HPDE6-E6E7 (cell line): Measurements from ENCODE around the gene THRA.
A peak's percentile ranks its signal among the peaks of the same experiment; 100 is the strongest.

ENCODE experiments used
- DNase-seq: peaks from one replicate; pipeline ENCODE4 v3.0.0; 2011; ENCODE audit warnings: missing footprints; ENCODE audit errors: extremely low spot score

The THRA gene, protein sequence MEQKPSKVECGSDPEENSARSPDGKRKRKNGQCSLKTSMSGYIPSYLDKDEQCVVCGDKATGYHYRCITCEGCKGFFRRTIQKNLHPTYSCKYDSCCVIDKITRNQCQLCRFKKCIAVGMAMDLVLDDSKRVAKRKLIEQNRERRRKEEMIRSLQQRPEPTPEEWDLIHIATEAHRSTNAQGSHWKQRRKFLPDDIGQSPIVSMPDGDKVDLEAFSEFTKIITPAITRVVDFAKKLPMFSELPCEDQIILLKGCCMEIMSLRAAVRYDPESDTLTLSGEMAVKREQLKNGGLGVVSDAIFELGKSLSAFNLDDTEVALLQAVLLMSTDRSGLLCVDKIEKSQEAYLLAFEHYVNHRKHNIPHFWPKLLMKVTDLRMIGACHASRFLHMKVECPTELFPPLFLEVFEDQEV

DNA sequence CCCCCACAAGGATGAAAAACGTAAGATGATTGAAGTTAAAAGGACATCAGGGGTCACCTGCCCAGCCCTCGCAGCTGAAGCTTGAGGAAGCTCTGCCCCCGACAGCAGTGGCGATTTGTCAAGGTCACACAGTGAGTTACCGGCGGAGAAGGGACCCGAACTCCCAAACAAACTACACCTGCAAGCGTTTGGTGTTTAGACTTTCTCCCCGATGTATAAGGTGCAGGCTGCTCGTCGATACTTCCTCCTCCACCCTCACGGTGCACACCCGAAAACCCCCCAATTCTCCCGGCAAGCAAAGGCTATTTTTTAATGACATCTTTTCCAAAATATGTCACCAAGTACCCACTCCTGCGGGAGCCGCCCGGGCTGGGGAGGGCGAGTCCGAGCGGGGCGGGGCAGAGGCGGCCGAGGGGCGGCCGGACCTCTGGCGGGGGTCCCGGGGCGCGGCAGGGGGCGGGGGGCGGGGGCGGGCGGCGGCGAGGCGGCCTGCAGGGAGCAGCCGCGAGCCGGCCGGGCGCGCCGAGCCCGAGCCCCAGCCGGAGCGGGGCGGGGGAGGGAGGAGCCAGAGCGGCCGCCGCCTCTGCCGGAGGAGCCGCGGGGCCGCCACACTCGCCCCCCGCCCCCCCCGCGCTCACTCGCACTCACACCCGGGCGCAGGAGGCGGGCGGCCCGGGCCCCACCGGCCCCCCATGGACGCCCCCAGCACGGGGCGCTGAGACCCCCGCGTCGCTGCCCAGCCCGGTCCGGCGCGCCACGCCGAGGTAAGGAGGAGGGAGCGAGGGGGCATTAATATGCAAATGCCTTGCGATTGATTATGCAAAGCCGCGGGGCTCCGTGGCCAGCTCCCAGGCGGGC lies at the start of gene THRA:
Gene THRA, plus strand, starts transcription at position 637 of the 858 bp plus-strand sequence. CDS start 11,524 bp downstream, outside the sequence.
- DNase-seq: peak; percentile 67

DNA sequence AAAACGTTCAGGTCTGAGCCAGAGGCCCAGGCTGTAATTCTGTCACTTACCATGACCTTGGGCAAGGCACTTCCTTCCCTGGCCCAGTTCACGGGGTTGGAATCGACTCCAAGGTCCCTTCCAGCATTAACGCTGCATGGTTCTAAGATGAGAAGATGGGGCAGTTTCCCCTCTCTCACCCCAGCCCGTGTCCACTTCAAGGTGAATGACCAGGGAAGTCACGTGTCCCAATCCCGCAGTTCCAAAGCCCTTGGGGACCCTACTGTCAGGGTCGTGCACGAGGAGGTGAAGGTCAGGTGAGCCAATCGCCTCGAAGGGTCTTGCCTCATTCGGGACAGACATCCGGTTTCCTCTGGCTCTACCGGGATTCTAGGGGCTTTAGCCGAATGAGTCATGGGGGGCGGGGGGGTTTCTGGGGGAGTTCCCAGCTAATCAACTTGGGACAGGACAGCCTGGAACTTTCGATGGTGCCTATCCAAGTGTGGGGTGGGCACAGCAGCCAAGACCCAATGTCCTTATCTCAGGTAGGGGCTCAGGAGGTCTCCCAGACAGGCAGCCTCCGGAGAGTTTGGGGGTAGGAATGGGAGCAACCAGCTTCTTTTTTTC lies 48.3 kb upstream of the THRA start:
- DNase-seq: no peak

DNA sequence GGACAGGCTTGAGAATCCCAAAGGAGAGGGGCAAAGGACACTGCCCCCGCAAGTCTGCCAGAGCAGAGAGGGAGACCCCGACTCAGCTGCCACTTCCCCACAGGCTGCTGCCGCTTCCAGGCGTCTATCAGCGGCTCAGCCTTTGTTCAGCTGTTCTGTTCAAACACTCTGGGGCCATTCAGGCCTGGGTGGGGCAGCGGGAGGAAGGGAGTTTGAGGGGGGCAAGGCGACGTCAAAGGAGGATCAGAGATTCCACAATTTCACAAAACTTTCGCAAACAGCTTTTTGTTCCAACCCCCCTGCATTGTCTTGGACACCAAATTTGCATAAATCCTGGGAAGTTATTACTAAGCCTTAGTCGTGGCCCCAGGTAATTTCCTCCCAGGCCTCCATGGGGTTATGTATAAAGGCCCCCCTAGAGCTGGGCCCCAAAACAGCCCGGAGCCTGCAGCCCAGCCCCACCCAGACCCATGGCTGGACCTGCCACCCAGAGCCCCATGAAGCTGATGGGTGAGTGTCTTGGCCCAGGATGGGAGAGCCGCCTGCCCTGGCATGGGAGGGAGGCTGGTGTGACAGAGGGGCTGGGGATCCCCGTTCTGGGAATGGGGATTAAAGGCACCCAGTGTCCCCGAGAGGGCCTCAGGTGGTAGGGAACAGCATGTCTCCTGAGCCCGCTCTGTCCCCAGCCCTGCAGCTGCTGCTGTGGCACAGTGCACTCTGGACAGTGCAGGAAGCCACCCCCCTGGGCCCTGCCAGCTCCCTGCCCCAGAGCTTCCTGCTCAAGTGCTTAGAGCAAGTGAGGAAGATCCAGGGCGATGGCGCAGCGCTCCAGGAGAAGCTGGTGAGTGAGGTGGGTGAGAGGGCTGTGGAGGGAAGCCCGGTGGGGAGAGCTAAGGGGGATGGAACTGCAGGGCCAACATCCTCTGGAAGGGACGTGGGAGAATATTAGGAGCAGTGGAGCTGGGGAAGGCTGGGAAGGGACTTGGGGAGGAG lies 47.5 kb upstream of the THRA start, which contains the start of gene CSF3:
Gene CSF3, plus strand, starts transcription at position 436 of the 993 bp plus-strand sequence. Its CDS starts 35 bp downstream, at position 471.
- no peak for DNase-seq

DNA sequence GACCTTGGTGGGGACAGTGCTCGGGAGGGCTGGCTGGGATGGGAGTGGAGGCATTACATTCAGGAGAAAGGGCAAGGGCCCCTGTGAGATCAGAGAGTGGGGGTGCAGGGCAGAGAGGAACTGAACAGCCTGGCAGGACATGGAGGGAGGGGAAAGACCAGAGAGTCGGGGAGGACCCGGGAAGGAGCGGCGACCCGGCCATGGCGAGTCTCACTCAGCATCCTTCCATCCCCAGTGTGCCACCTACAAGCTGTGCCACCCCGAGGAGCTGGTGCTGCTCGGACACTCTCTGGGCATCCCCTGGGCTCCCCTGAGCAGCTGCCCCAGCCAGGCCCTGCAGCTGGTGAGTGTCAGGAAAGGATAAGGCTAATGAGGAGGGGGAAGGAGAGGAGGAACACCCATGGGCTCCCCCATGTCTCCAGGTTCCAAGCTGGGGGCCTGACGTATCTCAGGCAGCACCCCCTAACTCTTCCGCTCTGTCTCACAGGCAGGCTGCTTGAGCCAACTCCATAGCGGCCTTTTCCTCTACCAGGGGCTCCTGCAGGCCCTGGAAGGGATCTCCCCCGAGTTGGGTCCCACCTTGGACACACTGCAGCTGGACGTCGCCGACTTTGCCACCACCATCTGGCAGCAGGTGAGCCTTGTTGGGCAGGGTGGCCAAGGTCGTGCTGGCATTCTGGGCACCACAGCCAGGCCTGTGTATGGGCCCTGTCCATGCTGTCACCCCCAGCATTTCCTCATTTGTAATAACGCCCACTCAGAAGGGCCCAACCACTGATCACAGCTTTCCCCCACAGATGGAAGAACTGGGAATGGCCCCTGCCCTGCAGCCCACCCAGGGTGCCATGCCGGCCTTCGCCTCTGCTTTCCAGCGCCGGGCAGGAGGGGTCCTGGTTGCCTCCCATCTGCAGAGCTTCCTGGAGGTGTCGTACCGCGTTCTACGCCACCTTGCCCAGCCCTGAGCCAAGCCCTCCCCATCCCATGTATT lies 46.5 kb upstream of the THRA start:
- no peak for DNase-seq

DNA sequence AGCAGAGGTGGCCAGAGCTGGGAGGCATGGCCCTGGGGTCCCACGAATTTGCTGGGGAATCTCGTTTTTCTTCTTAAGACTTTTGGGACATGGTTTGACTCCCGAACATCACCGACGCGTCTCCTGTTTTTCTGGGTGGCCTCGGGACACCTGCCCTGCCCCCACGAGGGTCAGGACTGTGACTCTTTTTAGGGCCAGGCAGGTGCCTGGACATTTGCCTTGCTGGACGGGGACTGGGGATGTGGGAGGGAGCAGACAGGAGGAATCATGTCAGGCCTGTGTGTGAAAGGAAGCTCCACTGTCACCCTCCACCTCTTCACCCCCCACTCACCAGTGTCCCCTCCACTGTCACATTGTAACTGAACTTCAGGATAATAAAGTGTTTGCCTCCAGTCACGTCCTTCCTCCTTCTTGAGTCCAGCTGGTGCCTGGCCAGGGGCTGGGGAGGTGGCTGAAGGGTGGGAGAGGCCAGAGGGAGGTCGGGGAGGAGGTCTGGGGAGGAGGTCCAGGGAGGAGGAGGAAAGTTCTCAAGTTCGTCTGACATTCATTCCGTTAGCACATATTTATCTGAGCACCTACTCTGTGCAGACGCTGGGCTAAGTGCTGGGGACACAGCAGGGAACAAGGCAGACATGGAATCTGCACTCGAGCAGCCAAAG lies 45.2 kb upstream of the THRA start:
- no peak for DNase-seq

DNA sequence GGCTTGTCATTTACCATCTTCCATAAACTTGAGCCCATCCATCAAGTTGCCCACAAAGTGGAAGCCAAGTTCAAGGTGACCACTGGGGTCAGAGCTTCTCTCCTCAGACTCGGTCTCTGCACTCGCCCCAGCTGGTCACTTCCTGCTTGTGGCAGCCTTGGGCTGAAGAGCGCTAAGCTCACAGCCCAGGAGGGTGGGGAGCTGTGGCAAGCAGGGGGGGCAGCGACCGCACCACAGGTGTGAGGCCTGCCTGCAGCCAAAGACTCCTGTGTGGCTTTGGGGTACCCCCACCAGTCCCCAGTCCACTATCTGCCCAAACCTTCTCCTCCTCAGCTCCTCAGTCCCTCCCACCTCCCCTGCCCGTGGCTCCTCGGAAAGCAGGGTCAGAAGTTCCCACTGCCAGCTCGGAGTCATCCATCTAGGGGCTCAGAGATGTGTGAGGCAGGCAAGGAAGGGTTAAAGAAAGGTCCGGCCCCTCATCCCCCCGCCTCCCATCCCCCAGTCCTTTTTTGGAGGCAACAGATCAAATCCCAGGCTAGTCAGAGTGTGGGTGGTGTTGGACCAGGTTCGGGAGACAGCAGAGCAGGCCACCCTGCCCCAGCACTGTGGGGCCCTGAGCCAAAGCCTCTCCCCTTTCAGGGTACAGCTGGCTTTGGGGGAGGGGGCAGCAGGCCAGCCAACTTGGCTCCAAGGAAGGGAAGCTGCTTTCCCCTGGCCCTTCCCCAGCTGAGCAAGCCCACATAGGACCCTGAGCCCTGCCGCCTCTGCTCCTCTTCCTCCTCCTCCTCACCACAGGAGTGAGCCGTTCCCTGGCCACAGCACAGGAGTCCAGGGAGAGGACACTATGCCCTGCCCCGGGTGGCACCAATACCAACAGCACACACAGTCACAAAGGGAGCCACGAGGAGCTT lies 44.3 kb upstream of the THRA start:
- DNase-seq: no peak

DNA sequence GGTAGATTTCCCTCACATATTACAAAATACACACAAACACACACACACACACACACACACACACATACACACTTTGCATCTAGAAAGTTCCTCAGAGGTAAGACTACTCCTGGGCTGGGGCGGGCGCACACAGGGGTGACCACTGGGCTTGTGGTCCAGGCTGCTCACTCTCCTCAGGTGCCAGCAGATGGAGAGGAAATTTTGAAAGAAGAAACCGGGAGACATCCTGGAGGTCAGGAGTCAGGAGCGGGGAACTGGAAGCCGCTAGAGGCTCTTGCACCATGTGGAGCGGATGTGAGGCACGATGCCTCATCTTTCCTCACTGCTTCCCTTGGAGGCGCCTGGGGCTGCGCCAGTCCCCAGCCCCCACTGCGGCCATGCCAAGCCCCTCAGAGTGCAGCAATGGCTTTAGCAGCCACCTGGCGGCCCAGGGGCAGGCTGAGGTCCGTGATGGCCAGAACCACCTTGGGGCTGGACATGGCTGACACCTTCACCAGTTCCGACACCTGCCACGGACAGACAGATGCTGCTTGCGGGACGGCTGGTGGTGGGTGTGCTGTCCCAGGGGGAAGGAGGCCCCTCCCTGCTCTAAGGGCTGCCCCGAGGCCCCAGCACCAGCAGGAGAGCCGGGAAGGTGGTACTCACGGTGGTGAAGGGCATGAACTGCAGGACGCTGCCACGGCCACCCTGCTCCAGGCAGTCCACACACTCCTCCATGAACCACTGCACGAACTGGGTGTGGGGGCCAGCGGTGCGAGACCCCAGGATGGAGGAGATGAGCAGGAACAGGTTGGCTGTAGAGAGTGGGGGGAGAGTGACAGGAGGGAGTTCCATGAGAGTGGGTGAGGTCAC lies 43.4 kb upstream of the THRA start:
- DNase-seq: peak; percentile 81

DNA sequence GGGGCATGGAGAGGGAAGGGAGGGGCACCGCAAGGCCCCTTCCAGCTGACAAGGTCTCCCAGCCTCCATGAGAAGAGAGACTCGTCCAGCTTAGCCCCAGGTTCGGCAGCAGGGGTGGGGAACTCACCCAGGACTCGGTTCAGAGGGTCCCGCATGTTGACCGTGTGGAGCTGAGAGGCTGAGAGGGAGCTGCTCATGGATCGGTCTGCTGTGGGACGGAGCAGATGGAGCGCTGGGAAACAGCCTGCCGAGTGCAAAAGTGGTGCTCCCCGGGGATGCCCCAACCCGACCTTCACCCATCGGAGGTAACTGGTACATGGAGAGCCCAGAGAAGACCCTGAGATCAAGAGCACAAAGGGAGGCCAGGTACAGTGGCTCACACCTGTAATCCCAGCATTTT lies 42.6 kb upstream of the THRA start:
- DNase-seq: no peak

DNA sequence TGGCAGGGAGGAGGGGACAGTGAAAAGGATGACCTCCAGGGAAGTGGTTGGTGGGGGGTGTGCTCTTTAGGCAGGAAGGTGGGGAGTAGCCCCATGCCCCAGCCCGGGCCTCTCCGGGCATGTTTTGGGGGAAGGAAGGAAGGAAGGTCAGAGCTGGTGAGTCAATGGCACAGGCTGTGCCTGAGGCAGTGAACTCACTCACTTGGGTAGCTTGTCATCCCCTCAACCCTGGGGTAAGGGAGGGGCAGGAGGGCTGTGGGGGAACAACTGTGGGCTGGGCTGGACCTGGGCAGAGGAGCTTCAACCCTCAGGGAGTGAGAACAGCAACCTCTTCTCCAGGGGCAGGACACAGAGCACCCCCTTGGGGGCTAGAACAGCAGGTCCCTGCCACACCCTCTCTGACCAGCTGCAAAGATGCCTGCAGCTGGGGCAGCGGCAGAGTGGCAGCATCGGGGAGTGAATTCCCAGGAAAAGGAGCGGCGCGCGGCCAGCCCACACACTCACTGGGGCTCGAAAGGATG lies 41.3 kb upstream of the THRA start:
- DNase-seq: peak; percentile 94

DNA sequence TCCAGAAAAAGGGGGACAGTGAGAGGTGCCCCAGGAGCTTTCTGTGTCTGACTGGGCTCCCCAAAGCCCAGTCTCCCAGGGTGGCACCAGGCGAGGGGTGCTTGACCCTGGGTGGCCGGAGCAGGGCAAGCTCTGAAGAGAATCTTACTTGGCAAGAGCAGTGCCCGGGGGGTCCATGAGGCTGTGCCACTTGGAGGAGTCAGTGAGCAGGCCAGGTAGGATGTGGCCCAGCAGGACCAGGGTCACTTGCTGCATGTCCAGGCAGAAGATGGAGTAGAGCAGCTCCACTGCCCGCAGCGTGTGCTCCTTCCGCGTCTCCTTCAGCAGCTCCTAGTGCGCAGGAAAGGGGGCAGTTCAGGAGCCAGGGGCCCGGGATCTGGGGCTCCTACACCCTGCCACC lies 40.3 kb upstream of the THRA start:
- DNase-seq: no peak

DNA sequence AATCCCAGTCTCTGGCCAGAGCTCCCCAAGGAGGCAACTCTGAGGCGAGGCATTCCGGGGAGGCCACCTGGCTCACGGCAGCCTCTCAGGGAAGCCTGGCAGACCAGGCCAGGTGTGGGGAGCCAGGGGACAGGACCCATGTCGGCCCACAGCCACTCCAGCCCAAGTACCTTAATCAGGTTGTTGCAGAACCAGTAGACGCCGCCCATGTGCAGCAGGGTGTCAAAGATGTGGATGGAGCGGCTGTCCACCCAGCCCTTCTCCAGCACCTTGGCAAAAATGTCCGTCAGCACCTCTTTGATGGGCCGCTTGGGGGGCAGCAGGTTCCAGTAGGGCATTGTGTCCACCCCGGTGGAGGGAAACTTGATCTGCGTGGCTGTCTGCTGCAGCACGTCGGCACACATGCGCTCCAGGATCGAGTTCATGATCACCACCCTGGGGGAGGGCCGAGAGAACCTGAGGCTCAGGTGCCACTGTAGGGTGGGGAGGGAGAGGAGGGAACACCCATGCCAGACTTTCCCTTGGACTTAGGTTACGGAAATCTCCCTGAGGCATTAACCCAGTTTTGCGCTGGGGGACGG lies 39.7 kb upstream of the THRA start:
- no peak for DNase-seq

DNA sequence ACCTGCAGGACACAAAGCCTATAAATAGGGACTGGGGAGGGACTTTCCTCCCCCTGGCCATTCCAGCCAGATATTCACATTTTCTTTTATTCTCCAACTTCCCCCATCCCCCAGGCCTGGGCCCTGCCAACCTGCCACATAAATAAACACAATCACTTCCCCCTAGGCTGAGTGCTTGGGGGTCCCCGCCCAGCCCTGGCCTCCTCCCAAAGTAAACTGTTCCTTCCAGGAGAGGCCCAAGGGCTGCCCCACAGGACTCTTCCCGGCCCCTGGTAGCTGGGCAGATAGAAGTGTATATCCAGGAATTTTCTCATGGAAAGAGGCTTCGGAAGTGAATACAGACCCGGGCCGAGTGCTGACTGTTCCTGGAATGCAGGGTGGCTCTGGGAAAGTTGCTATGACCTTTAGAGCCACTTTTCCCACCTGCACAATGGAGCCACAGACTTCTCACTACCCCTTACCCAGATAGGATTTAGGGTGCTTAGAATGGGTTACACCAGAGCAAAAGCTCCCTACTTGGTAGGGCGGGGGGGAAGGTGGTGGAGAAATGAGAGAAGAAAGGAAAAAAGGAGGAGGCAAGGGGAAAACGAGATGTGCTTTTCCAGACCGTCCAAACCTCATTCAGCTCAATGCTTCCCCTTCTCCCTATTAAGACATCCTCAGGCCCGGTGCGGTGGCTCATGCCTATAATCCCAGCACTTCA lies 39.0 kb upstream of the THRA start:
- DNase-seq: no peak

DNA sequence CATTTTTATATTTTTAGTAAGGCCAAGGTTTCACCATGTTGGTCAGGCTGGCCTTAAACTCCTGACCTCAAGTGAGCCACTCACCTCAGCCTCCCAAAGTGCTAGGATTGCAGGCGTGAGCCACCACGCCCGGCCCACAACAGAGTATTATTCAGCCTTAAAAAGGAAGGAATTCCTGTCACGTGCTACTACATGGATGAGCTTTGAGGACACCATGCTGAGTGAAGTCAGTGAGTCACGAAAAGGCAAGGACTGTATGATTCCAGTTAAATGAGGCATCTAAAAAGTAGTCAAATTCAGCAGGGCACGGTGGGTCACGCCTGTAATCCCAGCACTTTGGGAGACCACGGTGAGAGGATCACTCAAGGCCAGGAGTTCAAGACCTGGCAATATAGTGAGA lies 37.9 kb upstream of the THRA start:
- DNase-seq: no peak

DNA sequence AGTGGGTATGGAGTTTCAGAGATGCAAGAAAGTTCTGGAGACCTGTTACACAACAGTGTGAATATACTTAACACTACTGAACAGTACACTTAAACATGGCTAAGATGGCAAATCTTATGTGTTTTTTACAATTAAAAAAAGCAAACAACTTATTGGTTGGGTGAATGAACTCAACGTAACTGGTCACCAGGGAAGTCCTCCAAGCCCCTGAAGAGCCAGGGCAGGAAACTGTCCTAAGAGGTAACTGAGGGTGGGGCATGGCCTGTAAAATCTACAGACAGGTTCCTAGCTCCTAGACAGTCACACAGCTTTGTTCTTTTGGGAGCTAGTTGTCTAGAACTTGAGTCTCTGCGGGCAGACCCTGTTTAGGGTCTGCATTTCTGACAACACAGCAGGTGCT lies 37.2 kb upstream of the THRA start:
- no peak for DNase-seq

DNA sequence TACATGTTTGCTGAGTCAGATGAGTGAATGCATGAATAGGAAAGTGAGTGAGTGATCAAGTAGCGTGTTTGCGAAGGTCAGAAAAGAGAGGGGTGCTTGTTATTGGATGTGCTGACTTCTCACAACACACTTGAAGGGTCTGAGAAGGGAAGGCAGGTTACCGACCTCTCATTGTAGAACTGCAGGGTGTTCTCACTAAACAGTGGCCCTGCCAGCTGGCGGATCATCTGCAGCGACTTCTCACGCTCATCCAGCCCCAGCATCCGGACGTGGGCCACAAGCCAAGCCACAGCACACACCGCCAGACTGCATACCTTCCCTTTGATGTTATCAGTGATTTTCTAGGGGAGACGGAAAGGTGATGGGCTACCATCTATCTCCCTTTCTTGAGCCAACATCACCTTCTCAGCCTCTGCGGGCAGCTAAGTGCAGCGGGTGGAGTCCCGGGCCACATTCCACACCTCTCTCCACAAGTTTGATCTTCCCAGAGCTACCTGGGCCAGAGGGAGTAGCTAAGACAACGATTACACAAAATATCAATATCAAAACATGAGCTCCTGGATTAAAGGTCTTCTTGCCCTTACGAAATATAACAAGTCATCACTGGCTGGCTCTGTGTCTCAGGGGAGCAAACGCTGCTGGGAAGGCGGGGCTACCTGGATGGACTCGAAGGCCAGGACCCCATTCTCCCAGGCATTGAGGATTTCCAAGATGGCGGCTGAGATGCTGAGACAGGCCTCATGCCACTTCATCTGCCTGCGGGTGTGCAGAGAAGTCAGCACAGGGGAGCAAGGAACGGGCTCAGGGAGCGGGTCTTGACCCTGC lies 36.6 kb upstream of the THRA start:
- DNase-seq: no peak
